Tibial artery (tissue), 4 donors: ENCODE data around the gene CHAT.

ENCODE experiments used
- DNase-seq, 2 donors: peaks; one replicate each; pipeline ENCODE4 v3.0.0-alpha.2; 2019
- H3K27ac ChIP-seq, 2 donors: fragments of 200-600 bp; sonication (generic) in 1 of 2; 1 replicate in 1 of 2; 2 replicates in 1 of 2; pipeline ENCODE4 v1.5.1; 2018 to 2019; ENCODE audit warnings: mild to moderate bottlenecking in 1 of 2
- H3K27me3 ChIP-seq, 2 donors: fragments of 200-600 bp; sonication (generic) in 1 of 2; one replicate each; pipeline versions ENCODE4 v1.5.1 to v1.6.0; 2016 to 2019
- H3K36me3 ChIP-seq, 3 donors: fragments of 200-600 bp; sonication (generic) in 2 of 3; one replicate each; pipeline ENCODE4 v1.5.1; 2016 to 2019; ENCODE audit warnings: mild to moderate bottlenecking in 2 of 3
- H3K4me1 ChIP-seq, 4 donors: fragments of 200-600 bp; sonication (generic) in 2 of 4; 1 replicate in 3 of 4; 2 replicates in 1 of 4; pipeline ENCODE4 v1.5.1; 2016 to 2019
- H3K4me3 ChIP-seq, 2 donors: fragments of 200-600 bp; sonication (generic) in 1 of 2; 1 replicate in 1 of 2; 2 replicates in 1 of 2; pipeline ENCODE4 v1.5.1; 2018 to 2019; ENCODE audit warnings: mild to moderate bottlenecking in 2 of 2
- H3K9me3 ChIP-seq, 3 donors: fragments of 200-600 bp; sonication (generic) in 1 of 3; one replicate each; pipeline ENCODE4 v1.5.1; 2016 to 2019
- CTCF ChIP-seq, 2 experiments: fragments of 200-600 bp in 1 of 2; fragments of 450-650 bp in 1 of 2; IDR thresholded peaks; one replicate each; pipeline ENCODE4 v1.5.1; 2017 to 2019; ENCODE audit warnings: antibody characterized with exemption in 2 of 2, mild to moderate bottlenecking in 1 of 2, moderate library complexity in 1 of 2
- intact Hi-C: fragments of 100-400 bp; cut with DNase I; formaldehyde crosslinking; loops from one replicate; pipeline ENCODE4 v1.15.0; 2023; ENCODE audit warnings: low total_unique reads

CHAT gene

GRCh38 chr10:49610114-49610457 lies 3.8 kb upstream of the CHAT start, which contains the start of gene SLC18A3:
Gene SLC18A3, plus strand, starts transcription at chr10:49610310. Its CDS starts 431 bp downstream, at chr10:49610741.
- Histone ChIP-seq H3K9me3 (no peaks in the 10 kb centered on the region), H3K36me3 (no peaks in the 10 kb centered on the region), H3K4me3 (peak within 1 kb of the TSS in 1 of 2 donors; percentile 32), H3K27me3 (peaks cover 0 to 96% of the 10 kb centered on the region in 2 donors), H3K4me1 (peaks cover 0 to 48% (median 35%) of the 10 kb centered on the region in 4 donors), H3K27ac (no peak within 1 kb of the TSS)
- DNase-seq, result no peak
- TF ChIP-seq CTCF (IDR thresholded peaks at IDR 0.05), result no peak
- intact Hi-C loops, result no loop called here

GRCh38 chr10:49610458-49611165 lies 3.2 kb upstream of the CHAT start:
- no peak for TF ChIP-seq CTCF (IDR thresholded peaks at IDR 0.05)
- Histone ChIP-seq H3K27ac (no peak overlapping the region), H3K4me3 (peak overlapping the region in 1 of 2 donors; percentile 32), H3K4me1 (peaks cover 0 to 48% (median 35%) of the 10 kb centered on the region in 4 donors), H3K9me3 (no peaks in the 10 kb centered on the region), H3K27me3 (peaks cover 0 to 96% of the 10 kb centered on the region in 2 donors), H3K36me3 (no peaks in the 10 kb centered on the region)
- peak in 1 of 2 donors; percentile 46 for DNase-seq
- intact Hi-C loops, result no loop called here

GRCh38 chr10:49611166-49611815 lies 2.5 kb upstream of the CHAT start:
- H3K4me1 ChIP-seq, result peaks cover 0 to 48% (median 35%) of the 10 kb centered on the region in 4 donors
- peaks cover 0 to 97% of the 10 kb centered on the region in 2 donors for H3K27me3 ChIP-seq
- no peak for TF ChIP-seq CTCF (IDR thresholded peaks at IDR 0.05)
- intact Hi-C loops, result no loop called here
- H3K27ac ChIP-seq, result no peak overlapping the region
- no peaks in the 10 kb centered on the region for H3K36me3 ChIP-seq
- DNase-seq, result peak in 1 of 2 donors; percentile 63
- no peak overlapping the region for H3K4me3 ChIP-seq
- H3K9me3 ChIP-seq, result no peaks in the 10 kb centered on the region

GRCh38 chr10:49611816-49612512 lies 1.9 kb upstream of the CHAT start:
- no peaks in the 10 kb centered on the region for H3K36me3 ChIP-seq
- no peak for TF ChIP-seq CTCF (IDR thresholded peaks at IDR 0.05)
- H3K27me3 ChIP-seq, result peaks cover 0 to 100% of the 10 kb centered on the region in 2 donors
- no peaks in the 10 kb centered on the region for H3K9me3 ChIP-seq
- intact Hi-C loops, result no loop called here
- DNase-seq, result peak in 1 of 2 donors; percentile 39
- H3K27ac ChIP-seq, result no peak overlapping the region
- H3K4me1 ChIP-seq, result peaks cover 0 to 48% (median 35%) of the 10 kb centered on the region in 4 donors
- H3K4me3 ChIP-seq, result no peak overlapping the region

- no peak for TF ChIP-seq CTCF (IDR thresholded peaks at IDR 0.05)
- Histone ChIP-seq H3K4me3 (no peak overlapping the region), H3K27ac (no peak overlapping the region), H3K27me3 (peaks cover 0 to 100% of the 10 kb centered on the region in 2 donors), H3K36me3 (no peaks in the 10 kb centered on the region), H3K4me1 (peaks cover 0 to 48% (median 35%) of the 10 kb centered on the region in 4 donors), H3K9me3 (no peaks in the 10 kb centered on the region)
- DNase-seq, result peak in 1 of 2 donors; percentile 46
- intact Hi-C loops, result no loop called here
Measured at GRCh38 chr10:49612513-49613164, 1.2 kb upstream of the CHAT start.
